A549 (cell line): ENCODE results near the gene CFAP157. TPM values are rescaled to one million over a fixed set of nuclear protein-coding genes. Genes with fewer than 3 reads are reported as not detected.

ENCODE experiments used
- ATAC-seq, 2 experiments: fragments of 200-7000 bp in 1 of 2; fragments of >200 bp in 1 of 2; cut with Nextera tagmentation in 1 of 2; cut with Tn5 transposase in 1 of 2; 3 replicates each; pipeline versions ENCODE4 v1.8.0 to v1.9.1; 2018 to 2020; ENCODE audit warnings: mild to moderate bottlenecking in 1 of 2, moderate library complexity in 1 of 2
- CTCF ChIA-PET: fragments of 300-600 bp; sonication (Branson Sonifier 250); formaldehyde crosslinking; extraction: SDS; loops from one replicate; lab custom pipeline; 2021; ENCODE audit warnings: antibody characterized with exemption, inconsistent platforms; lab: Yijun Ruan, JAX
- POLR2A ChIA-PET: fragments of 350-600 bp; formaldehyde crosslinking; extraction: SDS; loops from one replicate; lab custom pipeline; 2021; ENCODE audit warnings: antibody characterized with exemption, inconsistent platforms; lab: Yijun Ruan, JAX
- DNase-seq, 2 experiments: peaks; one replicate each; pipeline versions ENCODE4 v3.0.0 to v3.0.0-alpha.2; 2011 to 2016; ENCODE audit warnings: low read depth in 1 of 2, low spot score in 1 of 2
- FAIRE-seq: peaks from 2 replicates; lab custom pipeline; 2011; peaks lifted over from hg19 to GRCh38; lab: Jason Lieb, UNC
- H3K27ac ChIP-seq, 2 experiments: fragments of >200 bp; sonication (Bioruptor Twin); formaldehyde crosslinking; 3 replicates each; pipeline ENCODE4 v1.5.1; 2016 to 2017
- H3K4me1 ChIP-seq: fragments of >200 bp; sonication (Bioruptor Twin); formaldehyde crosslinking; 3 replicates; pipeline ENCODE4 v1.6.1; 2016
- H3K4me2 ChIP-seq: fragments of >200 bp; sonication (Bioruptor Twin); formaldehyde crosslinking; 3 replicates; pipeline ENCODE4 v1.6.1; 2016
- H3K4me3 ChIP-seq: fragments of >200 bp; sonication (Bioruptor Twin); formaldehyde crosslinking; 3 replicates; pipeline ENCODE4 v1.5.1; 2016
- H3K9me3 ChIP-seq: fragments of >200 bp; sonication (Bioruptor Twin); formaldehyde crosslinking; 3 replicates; pipeline ENCODE4 v1.6.1; 2016
- ATOH8 ChIP-seq: fragments of 250-450 bp; sonication (Bioruptor Pico); IDR thresholded peaks from 2 replicates; pipeline ENCODE4 v1.5.0; 2020; ENCODE audit warnings: low read depth, mild to moderate bottlenecking, moderate library complexity
- BHLHE40 ChIP-seq: IDR thresholded peaks from 2 replicates; pipeline ENCODE4 v1.6.1; 2012; ENCODE audit warnings: low read depth, low read length, inconsistent platforms
- CTCF ChIP-seq: fragments of >200 bp; sonication (Bioruptor Twin); formaldehyde crosslinking; IDR thresholded peaks from 3 replicates; pipeline ENCODE4 v1.5.1; 2016
- E2F6 ChIP-seq: IDR thresholded peaks from 2 replicates; pipeline ENCODE4 v1.6.1; 2012; ENCODE audit warnings: low read depth, borderline replicate concordance
- EHF ChIP-seq: fragments of 250-450 bp; sonication (Bioruptor Pico); IDR thresholded peaks from 2 replicates; pipeline ENCODE4 v1.5.0; 2020; ENCODE audit warnings: mild to moderate bottlenecking
- EHMT2 ChIP-seq: fragments of 200-600 bp; sonication (generic); IDR thresholded peaks from 2 replicates; pipeline ENCODE4 v1.6.1; 2016; ENCODE audit warnings: antibody characterized with exemption, low read depth, mild to moderate bottlenecking, moderate library complexity
- EP300 ChIP-seq, 2 experiments: fragments of >200 bp; sonication (Bioruptor Twin); formaldehyde crosslinking; IDR thresholded peaks; 2 replicates in 1 of 2; 3 replicates in 1 of 2; pipeline ENCODE4 v1.6.1; 2016 to 2017
- ESRRA ChIP-seq: fragments of 150-350 bp; IDR thresholded peaks from 2 replicates; pipeline ENCODE4 v1.6.1; 2014; ENCODE audit warnings: mild to moderate bottlenecking, low read length, borderline replicate concordance
- FOSL2 ChIP-seq, 2 experiments: fragments of 450-650 bp in 1 of 2; fragments of >200 bp in 1 of 2; sonication (Bioruptor Twin) in 1 of 2; formaldehyde crosslinking; IDR thresholded peaks; 2 replicates each; pipeline versions ENCODE4 v1.5.0 to v1.6.1; 2016 to 2020; ENCODE audit warnings: mild to moderate bottlenecking in 1 of 2, moderate library complexity in 1 of 2
- FOXS1 ChIP-seq: fragments of 250-450 bp; sonication (Bioruptor Pico); IDR thresholded peaks from 2 replicates; pipeline ENCODE4 v1.5.0; 2020; ENCODE audit warnings: mild to moderate bottlenecking, moderate library complexity
- HDAC2 ChIP-seq: fragments of 200-600 bp; sonication (generic); IDR thresholded peaks from 2 replicates; pipeline ENCODE4 v1.6.1; 2016
- HEYL ChIP-seq: fragments of 250-450 bp; sonication (Bioruptor Pico); IDR thresholded peaks from 2 replicates; pipeline ENCODE4 v1.8.0; 2021; ENCODE audit warnings: mild to moderate bottlenecking, moderate library complexity
- HOXB13 ChIP-seq: fragments of 250-450 bp; sonication (Bioruptor Pico); IDR thresholded peaks from 2 replicates; pipeline ENCODE4 v1.5.0; 2020; ENCODE audit warnings: low read depth, mild to moderate bottlenecking, moderate library complexity
- HOXB5 ChIP-seq: fragments of 250-450 bp; sonication (Bioruptor Pico); IDR thresholded peaks from 2 replicates; pipeline ENCODE4 v1.5.0; 2020; ENCODE audit warnings: mild to moderate bottlenecking, moderate library complexity
- JUN ChIP-seq, 2 experiments: fragments of >200 bp; sonication (Bioruptor Twin); formaldehyde crosslinking; IDR thresholded peaks; 2 replicates in 1 of 2; 3 replicates in 1 of 2; pipeline ENCODE4 v1.6.1; 2016 to 2017
- KDM5A ChIP-seq: fragments of 200-600 bp; sonication (generic); IDR thresholded peaks from 2 replicates; pipeline ENCODE4 v1.6.1; 2016; ENCODE audit warnings: antibody characterized with exemption, mild to moderate bottlenecking
- MAFK ChIP-seq: fragments of 450-650 bp; IDR thresholded peaks from 2 replicates; pipeline ENCODE4 v1.6.1; 2014; ENCODE audit not compliant: partially characterized antibody
- MAX ChIP-seq: IDR thresholded peaks from 2 replicates; pipeline ENCODE4 v1.6.1; 2012
- NPAS2 ChIP-seq: fragments of 250-450 bp; sonication (Bioruptor Pico); IDR thresholded peaks from 2 replicates; pipeline ENCODE4 v1.8.0; 2022; ENCODE audit warnings: mild to moderate bottlenecking, moderate library complexity, borderline replicate concordance
- POLR2A ChIP-seq: IDR thresholded peaks from 2 replicates; pipeline ENCODE4 v1.6.1; 2012; ENCODE audit warnings: mild to moderate bottlenecking, low read length
- RAD21 ChIP-seq, 2 experiments: fragments of >200 bp in 1 of 2; sonication (Bioruptor Twin) in 1 of 2; formaldehyde crosslinking in 1 of 2; IDR thresholded peaks in 1 of 2; conservative IDR thresholded peaks in 1 of 2; 2 replicates in 1 of 2; 3 replicates in 1 of 2; pipeline ENCODE4 v1.6.1; 2012 to 2018; ENCODE audit warnings: inconsistent platforms in 1 of 2
- RARB ChIP-seq: fragments of 250-450 bp; sonication (Bioruptor Pico); IDR thresholded peaks from 2 replicates; pipeline ENCODE4 v1.8.0; 2021; ENCODE audit warnings: mild to moderate bottlenecking, moderate library complexity
- RNF2 ChIP-seq: fragments of 200-600 bp; sonication (generic); IDR thresholded peaks from 2 replicates; pipeline ENCODE4 v1.6.1; 2016; ENCODE audit warnings: low read depth, mild to moderate bottlenecking, antibody characterized with exemption, moderate library complexity, borderline replicate concordance
- TFCP2L1 ChIP-seq: fragments of 250-450 bp; sonication (Bioruptor Pico); IDR thresholded peaks from 2 replicates; pipeline ENCODE4 v1.5.0; 2021; ENCODE audit warnings: mild to moderate bottlenecking
- TP53 ChIP-seq: fragments of 250-450 bp; sonication (Bioruptor Pico); IDR thresholded peaks from 2 replicates; pipeline ENCODE4 v1.5.0; 2021; ENCODE audit warnings: mild to moderate bottlenecking, moderate library complexity
- USF2 ChIP-seq: fragments of 450-650 bp; IDR thresholded peaks from 2 replicates; pipeline ENCODE4 v1.6.1; 2014; ENCODE audit warnings: antibody characterized with exemption
- ZFP36 ChIP-seq: fragments of 450-650 bp; IDR thresholded peaks from 2 replicates; pipeline ENCODE4 v1.6.1; 2014; ENCODE audit warnings: borderline replicate concordance; ENCODE audit not compliant: partially characterized antibody
- ZNF302 ChIP-seq: fragments of 250-450 bp; sonication (Bioruptor Pico); IDR thresholded peaks from 2 replicates; pipeline ENCODE4 v1.9.0; 2021; ENCODE audit warnings: inconsistent platforms, mild to moderate bottlenecking, moderate library complexity
- ZSCAN20 ChIP-seq: fragments of 250-450 bp; sonication (Bioruptor Pico); IDR thresholded peaks from 2 replicates; pipeline ENCODE4 v1.8.0; 2022; ENCODE audit warnings: mild to moderate bottlenecking, moderate library complexity
- WGBS: methylation state at CpG from one replicate; pipeline ENCODE4 v1.1.6; 2017; ENCODE audit errors: missing lambda C conversion rate; 5-methylcytosine and 5-hydroxymethylcytosine counted together
- polyA plus RNA-seq, 4 experiments: library from polyadenylated mRNA; depleted of rRNA in 3 of 4; stranded (reverse); fragments of >200 nt; fragmentation: RNase III in 1 of 4; extraction: RNeasy Plus Mini Kit Qiagen cat#74134 plus additional on column Dnase treatment in 1 of 4; gene quantifications; 2 replicates in 3 of 4; 3 replicates in 1 of 4; pipeline ENCODE4 v1.2.3, GENCODE V29; 2011 to 2017

CFAP157 gene
- polyA plus RNA-seq, 2 of the 4 experiments (the other 2 are of a cell fraction), result 0.04 TPM

GRCh38 chr9:127698386-127698785 lies 8.4 kb upstream of the CFAP157 start:
- CTCF ChIA-PET, result interaction anchor here (1.1 to 1.9 kb wide), 2 partner anchors 16 to 37 kb away, joined by 4 to 8 read pairs; partner anchors contain the start of gene TOR2A
- WGBS, result 94% methylated on average over 5 of the region's 5 CpGs
- Histone ChIP-seq H3K4me1 (0 out of 3 replicates have a peak, but pooled peaks cover 3% of the 10 kb centered on the region), H3K27ac (peak overlapping the region in 1 of 2 experiments; percentile 94; a peak in 4 of 6 replicates), H3K4me2 (no peak overlapping the region; the same call in 2 of the 3 replicates), H3K4me3 (no peak overlapping the region), H3K9me3 (no peaks in the 10 kb centered on the region)
- no peak for ATAC-seq
- DNase-seq, result no peak
- POLR2A ChIA-PET, result no interaction called here
- no peak for FAIRE-seq
- TF ChIP-seq ATOH8 (no peak), CTCF (no peak), E2F6 (no peak), ZFP36 (no peak), HDAC2 (no peak), EP300 (IDR thresholded peaks at IDR 0.05) (no peak), RAD21 (conservative IDR thresholded peaks at IDR 0.05 in 1 of 2, IDR thresholded peaks at IDR 0.05 in 1 of 2) (no peak), ESRRA (no peak), JUN (IDR thresholded peaks at IDR 0.05) (no peak), EHF (CRISPR knock-in tag) (no peak)

GRCh38 chr9:127698985-127699670 lies 7.7 kb upstream of the CFAP157 start:
- peak; percentile 98 for DNase-seq
- Histone ChIP-seq H3K4me3 (peak overlapping the region; percentile 39), H3K4me1 (0 out of 3 replicates have a peak, but pooled peaks cover 3% of the 10 kb centered on the region), H3K9me3 (no peaks in the 10 kb centered on the region), H3K27ac (peak overlapping the region; percentile 80 to 94), H3K4me2 (peak overlapping the region; percentile 73)
- ChIA-PET CTCF (interaction anchor here (1.1 to 1.9 kb wide), 2 partner anchors 16 to 36 kb away, joined by 4 to 8 read pairs; partner anchors contain the start of gene TOR2A), POLR2A (no interaction called here)
- no peak for FAIRE-seq
- ATAC-seq, result peak; percentile 99
- WGBS, result 22% methylated on average over 28 of the region's 41 CpGs
- TF ChIP-seq POLR2A, result peak; percentile 66
- peak; percentile 97 for TF ChIP-seq MAX
- 0 out of 2 replicates have a peak, but pooled peaks have one; percentile 64 for TF ChIP-seq ZSCAN20
- peak; percentile 49; the same call in 1 of the 2 replicates for TF ChIP-seq ZNF302
- peak; percentile 88; the same call in 1 of the 2 replicates for TF ChIP-seq EHF (CRISPR knock-in tag)
- TF ChIP-seq ATOH8, result peak; percentile 87
- no peak for TF ChIP-seq RAD21 (conservative IDR thresholded peaks at IDR 0.05 in 1 of 2, IDR thresholded peaks at IDR 0.05 in 1 of 2)
- TF ChIP-seq TFCP2L1 (CRISPR knock-in tag), result peak; percentile 90
- no peak for TF ChIP-seq KDM5A
- peak; percentile 82; the same call in 1 of the 2 replicates for TF ChIP-seq HOXB5 (CRISPR knock-in tag)
- no peak for TF ChIP-seq MAFK
- no peak for TF ChIP-seq RARB
- 0 out of 2 replicates have a peak, but pooled peaks have one; percentile 80 for TF ChIP-seq HOXB13 (CRISPR knock-in tag)
- TF ChIP-seq E2F6, result peak; percentile 96
- peak in 1 of 2 experiments; percentile 78; a peak in 2 of 5 replicates for TF ChIP-seq JUN (IDR thresholded peaks at IDR 0.05)
- 0 out of 2 replicates have a peak, but pooled peaks have one; percentile 51 for TF ChIP-seq FOXS1 (CRISPR knock-in tag)
- TF ChIP-seq RNF2, result peak; percentile 66; the same call in 1 of the 2 replicates
- peak; percentile 77; the same call in 1 of the 2 replicates for TF ChIP-seq TP53 (CRISPR knock-in tag)
- no peak for TF ChIP-seq EHMT2
- TF ChIP-seq HEYL (CRISPR knock-in tag), result no peak
- peak; percentile 92 for TF ChIP-seq NPAS2
- no peak for TF ChIP-seq FOSL2 (IDR thresholded peaks at IDR 0.05)
- TF ChIP-seq FOSL2 (CRISPR knock-in tag; IDR thresholded peaks at IDR 0.05), result no peak
- TF ChIP-seq USF2, result peak; percentile 65
- TF ChIP-seq BHLHE40, result no peak
